Astrocyte of the cerebellum (primary cell): ENCODE results near the gene CYB5R4.

Source experiments
- DNase-seq: peaks from one replicate; pipeline ENCODE4 v3.0.0-alpha.2; 2011; ENCODE audit warnings: low read depth
- H3K4me3 ChIP-seq: 2 replicates; pipeline ENCODE4 v1.5.1; 2011; ENCODE audit warnings: mild to moderate bottlenecking, low read depth, low read length, moderate library complexity
- in situ Hi-C: cut with HindIII; loops from 2 replicates; pipeline ENCODE4 v1.10.0; 2017; ENCODE audit warnings: low sequenced_read_pairs
- TF ChIP-seq, protein P1 (sequence below): IDR thresholded peaks from 2 replicates; pipeline ENCODE4 v1.5.1; 2012; ENCODE audit warnings: low read length, low read depth, moderate library complexity, mild to moderate bottlenecking; ENCODE audit errors: missing control alignments

Gene CYB5R4

DNA sequence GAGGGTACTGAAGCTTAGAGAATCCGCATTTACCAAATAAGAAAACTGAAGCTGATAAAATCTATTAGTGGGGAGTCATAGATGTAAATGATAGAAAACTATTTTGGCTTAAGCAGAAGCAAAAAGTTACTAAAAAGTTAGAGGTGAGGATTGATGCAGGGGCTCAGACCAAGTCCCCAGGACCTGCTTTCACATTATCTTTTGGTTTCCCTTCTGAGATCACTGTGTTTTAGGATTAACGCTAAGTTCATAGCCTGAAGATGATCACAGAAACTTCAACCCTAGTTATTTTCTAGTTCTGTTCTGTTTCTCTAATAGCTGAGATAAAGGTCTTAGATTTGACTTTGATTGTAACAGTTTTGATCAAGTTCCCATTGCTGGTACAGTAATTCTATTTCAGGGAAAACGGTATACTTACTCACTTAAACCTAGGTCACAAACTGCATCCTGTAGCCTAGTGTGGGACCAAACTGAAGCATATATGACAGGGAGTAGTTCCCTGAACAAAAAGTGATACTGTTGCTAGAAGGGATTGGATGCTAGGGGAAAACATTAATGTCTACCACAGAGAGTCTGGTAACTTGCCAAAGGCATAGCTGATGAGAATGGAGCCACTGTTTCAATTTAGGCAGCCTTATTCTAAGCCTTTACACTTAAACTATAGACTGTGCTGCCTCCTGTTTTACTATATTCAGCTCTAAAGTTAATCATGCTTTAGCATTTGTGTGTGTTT is 13.1 kb downstream of the CYB5R4 start:
- TF ChIP-seq, protein P1, sequence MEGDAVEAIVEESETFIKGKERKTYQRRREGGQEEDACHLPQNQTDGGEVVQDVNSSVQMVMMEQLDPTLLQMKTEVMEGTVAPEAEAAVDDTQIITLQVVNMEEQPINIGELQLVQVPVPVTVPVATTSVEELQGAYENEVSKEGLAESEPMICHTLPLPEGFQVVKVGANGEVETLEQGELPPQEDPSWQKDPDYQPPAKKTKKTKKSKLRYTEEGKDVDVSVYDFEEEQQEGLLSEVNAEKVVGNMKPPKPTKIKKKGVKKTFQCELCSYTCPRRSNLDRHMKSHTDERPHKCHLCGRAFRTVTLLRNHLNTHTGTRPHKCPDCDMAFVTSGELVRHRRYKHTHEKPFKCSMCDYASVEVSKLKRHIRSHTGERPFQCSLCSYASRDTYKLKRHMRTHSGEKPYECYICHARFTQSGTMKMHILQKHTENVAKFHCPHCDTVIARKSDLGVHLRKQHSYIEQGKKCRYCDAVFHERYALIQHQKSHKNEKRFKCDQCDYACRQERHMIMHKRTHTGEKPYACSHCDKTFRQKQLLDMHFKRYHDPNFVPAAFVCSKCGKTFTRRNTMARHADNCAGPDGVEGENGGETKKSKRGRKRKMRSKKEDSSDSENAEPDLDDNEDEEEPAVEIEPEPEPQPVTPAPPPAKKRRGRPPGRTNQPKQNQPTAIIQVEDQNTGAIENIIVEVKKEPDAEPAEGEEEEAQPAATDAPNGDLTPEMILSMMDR: no peak
- no peak for DNase-seq
- in situ Hi-C loops: no loop called here
- no peak overlapping the region for H3K4me3 ChIP-seq

DNA sequence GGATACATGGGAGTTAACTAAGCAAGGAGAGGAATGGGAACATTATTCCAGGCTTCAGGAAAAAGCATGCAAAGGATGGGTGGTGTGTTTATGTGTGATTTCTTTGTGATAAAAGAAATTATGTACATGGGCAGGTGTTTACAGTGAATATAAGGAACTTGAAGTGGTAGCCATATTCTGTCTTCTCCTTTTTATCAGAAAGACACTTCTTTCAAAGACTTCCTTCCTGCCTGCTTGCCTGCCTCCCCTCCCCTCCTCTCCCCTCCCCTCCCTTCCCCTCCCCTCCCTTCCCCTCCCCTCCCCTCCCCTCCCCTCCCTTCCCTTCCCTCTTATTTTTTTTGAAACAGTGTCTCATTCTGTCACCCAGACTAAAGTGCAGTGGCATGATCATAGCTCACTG is 14.4 kb downstream of the CYB5R4 start:
- no peak for DNase-seq
- no peak overlapping the region for H3K4me3 ChIP-seq
- TF ChIP-seq, protein P1: no peak
- in situ Hi-C loops: no loop called here

DNA sequence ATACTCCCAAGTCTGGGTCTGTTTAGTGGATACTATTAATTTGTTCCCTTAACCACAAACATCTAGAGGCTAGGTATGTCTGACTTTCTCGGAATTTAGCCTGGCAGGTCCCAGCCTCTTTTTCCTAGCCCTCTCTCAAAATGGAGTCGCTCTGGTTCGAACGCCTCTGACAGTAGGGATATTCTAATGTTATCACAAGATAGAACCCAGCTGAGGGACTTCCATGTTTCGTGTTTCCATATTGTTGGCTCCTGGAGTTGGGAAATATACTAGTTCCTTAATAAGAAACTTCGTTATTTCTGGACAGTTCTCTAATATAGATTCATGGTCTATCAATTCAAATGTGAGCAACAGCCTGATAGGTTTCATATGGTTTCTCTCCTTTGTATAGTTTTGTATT is 16.4 kb downstream of the CYB5R4 start:
- no peak for DNase-seq
- H3K4me3 ChIP-seq: no peak overlapping the region
- in situ Hi-C loops: no loop called here
- TF ChIP-seq, protein P1: no peak

DNA sequence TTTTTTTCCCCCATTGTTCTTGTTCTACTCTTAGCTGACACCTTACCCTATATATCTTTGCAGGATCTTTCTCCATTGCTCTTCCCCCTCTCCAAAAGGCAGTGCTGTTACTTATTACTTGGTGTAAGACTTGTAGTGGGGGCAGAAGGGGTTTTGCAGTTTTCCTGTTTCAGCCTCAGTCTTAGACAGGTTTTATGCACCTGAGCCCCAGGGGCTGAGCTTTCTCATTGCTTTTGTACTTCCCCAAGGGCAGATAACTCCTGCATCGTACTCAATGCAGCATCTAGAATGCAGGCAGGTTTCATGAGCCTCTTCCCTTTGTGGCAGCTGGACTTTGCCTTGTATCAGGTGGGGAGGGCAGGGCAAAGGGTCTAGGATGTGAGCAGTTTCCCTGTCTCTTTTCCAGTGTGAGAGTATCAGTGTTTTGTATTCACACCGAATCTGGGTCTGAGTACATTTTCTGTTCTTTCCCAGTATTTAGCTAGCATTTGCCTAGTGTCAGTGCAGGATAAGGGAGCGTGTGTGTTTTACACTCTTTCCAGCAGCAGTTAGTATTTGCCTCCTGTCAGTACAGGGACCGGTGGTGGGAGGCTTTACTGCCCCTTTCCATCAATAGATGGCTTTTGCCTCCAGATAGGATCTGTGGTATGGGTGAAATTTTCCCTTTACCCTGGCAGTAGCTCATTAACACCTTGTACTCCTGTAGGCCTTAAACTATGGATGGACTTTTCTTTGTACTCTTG is 19.6 kb downstream of the CYB5R4 start:
- TF ChIP-seq, protein P1: no peak
- no peak overlapping the region for H3K4me3 ChIP-seq
- DNase-seq: no peak
- in situ Hi-C loops: no loop called here

DNA sequence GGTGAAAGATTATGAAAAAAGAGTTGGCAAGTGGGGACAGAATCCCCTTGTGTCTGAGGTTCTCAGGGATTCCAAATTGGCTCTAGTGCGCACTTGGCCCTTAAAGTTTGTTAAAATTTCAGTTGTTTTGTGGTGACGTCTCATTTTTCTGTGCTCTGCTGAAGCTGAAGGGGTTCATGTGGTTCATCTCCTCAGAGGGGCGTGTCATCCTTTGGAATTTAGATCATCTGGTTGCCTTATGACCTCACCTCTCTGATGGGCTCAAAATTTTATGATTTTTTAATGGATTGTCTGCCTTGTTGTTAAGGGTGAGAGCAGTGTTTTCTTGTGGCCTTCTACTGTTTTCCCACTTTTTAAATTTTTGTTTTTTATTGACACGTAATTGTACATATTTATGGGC is 20.3 kb downstream of the CYB5R4 start:
- TF ChIP-seq, protein P1: no peak
- no peak overlapping the region for H3K4me3 ChIP-seq
- no peak for DNase-seq
- in situ Hi-C loops: no loop called here

DNA sequence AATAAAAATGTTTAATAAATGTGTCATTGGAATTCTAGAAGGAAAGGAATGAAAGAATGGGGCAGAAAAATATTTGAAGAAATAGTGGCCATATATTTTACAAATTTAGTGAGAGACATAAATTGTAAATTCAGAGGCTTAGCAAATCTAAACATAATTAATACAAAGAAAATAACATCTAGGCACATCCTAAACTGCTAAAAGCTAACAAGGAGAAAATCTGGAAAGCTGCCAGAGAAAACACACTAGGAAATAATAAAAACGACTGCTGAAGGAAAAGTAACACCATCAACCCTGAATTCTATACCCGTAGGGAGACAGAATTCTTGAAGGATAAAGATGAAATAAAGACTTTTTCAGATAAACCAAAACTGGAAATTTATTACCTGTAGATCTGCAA is 23.8 kb downstream of the CYB5R4 start:
- in situ Hi-C loops: no loop called here
- TF ChIP-seq, protein P1: no peak
- DNase-seq: no peak
- H3K4me3 ChIP-seq: no peak overlapping the region
